Activated CD8-positive, alpha-beta T cell treated with anti-CD3 and anti-CD28 coated beads for 36 hours (primary cell): ENCODE data around the gene SEMA4D. TPM values are rescaled to one million over a fixed set of nuclear protein-coding genes. Genes with fewer than 3 reads are reported as not detected.
A peak's percentile ranks its signal among the peaks of the same experiment; 100 is the strongest.

ENCODE experiments used
- ATAC-seq: fragments of 200-7000 bp; cut with Tn5 transposase; one replicate; pipeline ENCODE4 v1.10.0; 2021; ENCODE audit warnings: mild to moderate bottlenecking, moderate library complexity
- CTCF ChIA-PET: fragments of 350-600 bp; sonication (Branson Sonifier 250); formaldehyde crosslinking; loops from one replicate; lab custom pipeline; 2021; ENCODE audit warnings: antibody characterized with exemption; lab: Charles Lee
- POLR2A ChIA-PET: fragments of 350-600 bp; sonication (Branson Sonifier 250); formaldehyde crosslinking; loops from one replicate; lab custom pipeline; 2021; ENCODE audit warnings: antibody characterized with exemption; lab: Charles Lee
- DNase-seq: peaks from one replicate; pipeline ENCODE4 v3.0.0-alpha.2; 2020
- H3K27ac Mint-ChIP-seq: one replicate; pipeline ENCODE4 v1.8.0; 2021; ENCODE audit warnings: mild to moderate bottlenecking, mixed read lengths
- H3K27me3 Mint-ChIP-seq: one replicate; pipeline ENCODE4 v1.8.0; 2021; ENCODE audit warnings: mixed read lengths
- H3K36me3 Mint-ChIP-seq: one replicate; pipeline ENCODE4 v1.8.0; 2021; ENCODE audit warnings: low read depth, mixed read lengths
- H3K4me1 Mint-ChIP-seq: one replicate; pipeline ENCODE4 v1.8.0; 2021; ENCODE audit warnings: low read depth, mixed read lengths
- H3K4me3 Mint-ChIP-seq: one replicate; pipeline ENCODE4 v1.8.0; 2021; ENCODE audit warnings: mild to moderate bottlenecking, moderate library complexity, mixed read lengths
- H3K9me3 Mint-ChIP-seq: one replicate; pipeline ENCODE4 v1.8.0; 2021; ENCODE audit warnings: mixed read lengths
- CTCF ChIP-seq: fragments of 200-600 bp; IDR thresholded peaks from one replicate; pipeline ENCODE4 v1.8.0; 2022; ENCODE audit warnings: antibody characterized with exemption, mild to moderate bottlenecking
- intact Hi-C: fragments of 100-400 bp; cut with micrococcal nuclease; formaldehyde crosslinking; loops from one replicate; pipeline ENCODE4 v1.10.0; 2022
- total RNA-seq, 2 experiments: library from RNA; stranded (reverse); gene quantifications; one replicate each; pipeline ENCODE4 v1.2.3, GENCODE V29; 2021

The SEMA4D gene
- total RNA-seq, 2 experiments from 2014 or later = 290 to 317 TPM

DNA sequence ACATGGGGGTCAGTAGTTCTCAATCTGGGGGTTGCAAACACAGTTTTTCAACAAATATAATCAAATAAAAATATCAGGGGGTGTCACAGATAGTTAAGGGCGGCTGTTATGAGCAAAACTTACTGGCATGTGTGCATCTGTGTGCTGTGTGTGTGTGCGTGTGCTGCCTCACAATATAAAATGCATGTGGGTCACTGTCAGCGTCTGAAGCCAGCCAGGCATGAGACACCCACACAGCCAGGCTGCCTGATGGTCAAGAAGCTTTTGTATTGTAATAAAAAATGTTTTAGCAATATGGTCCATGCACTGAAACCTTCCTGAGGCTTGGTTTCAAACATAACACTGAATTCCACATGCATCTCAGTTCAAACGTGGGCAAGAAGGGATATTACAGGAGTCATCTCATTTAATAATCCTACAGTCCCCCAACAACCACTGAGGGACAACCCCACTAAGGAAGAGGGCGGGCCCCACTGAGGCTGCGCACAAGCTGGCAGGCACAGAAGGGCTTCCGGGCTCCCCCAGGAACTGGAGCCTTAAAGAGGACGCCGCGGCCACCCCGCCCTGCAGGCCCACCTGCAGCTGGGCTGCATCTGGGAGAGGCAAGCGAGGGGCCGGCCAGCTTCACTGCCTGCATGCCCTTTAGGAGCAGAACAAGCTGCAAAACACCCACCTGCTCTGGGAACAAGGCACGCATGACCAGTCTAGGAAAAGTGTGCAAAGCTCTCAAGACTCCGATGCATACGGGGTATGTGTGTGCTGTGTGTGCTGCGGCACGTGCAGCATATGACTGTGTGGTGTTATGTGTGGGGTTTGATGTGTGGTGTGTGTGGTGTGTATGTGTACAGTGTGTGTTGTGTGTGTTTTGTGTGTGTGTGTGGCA, 14.1 kb downstream of the SEMA4D start:
- ATAC-seq = peak; percentile 75
- Mint-ChIP-seq H3K4me3 (peak overlapping the region; percentile 86), H3K27ac (peak overlapping the region; percentile 93), H3K9me3 (peaks cover 7% of the 10 kb centered on the region), H3K27me3 (peaks cover 3% of the 10 kb centered on the region), H3K4me1 (peaks cover 86% of the 10 kb centered on the region), H3K36me3 (peaks cover 62% of the 10 kb centered on the region)
- ChIA-PET POLR2A (interaction anchor here (0.7 to 3.0 kb wide), 12 partner anchors 12 to 73 kb away, joined by 3 to 15 read pairs (median 4); no protein-coding TSS in a partner anchor), CTCF (interaction anchor here (0.9 to 6.9 kb wide), 4 partner anchors 10 to 65 kb away, joined by 3 to 44 read pairs (median 5); no protein-coding TSS in a partner anchor)
- DNase-seq = peak; percentile 91
- intact Hi-C loops = no loop called here
- no peak for TF ChIP-seq CTCF

GRCh38 chr9:89482901-89483361, 15.0 kb downstream of the SEMA4D start:
- Mint-ChIP-seq H3K27ac (peak overlapping the region; percentile 93), H3K9me3 (peaks cover 5% of the 10 kb centered on the region), H3K4me3 (peak overlapping the region; percentile 86), H3K27me3 (peaks cover 3% of the 10 kb centered on the region), H3K36me3 (peaks cover 65% of the 10 kb centered on the region), H3K4me1 (peaks cover 86% of the 10 kb centered on the region)
- intact Hi-C loops = no loop called here
- ChIA-PET CTCF (interaction anchor here (0.9 to 6.9 kb wide), 6 partner anchors 9 to 66 kb away, joined by 3 to 44 read pairs (median 4); no protein-coding TSS in a partner anchor), POLR2A (interaction anchor here (0.7 to 3.0 kb wide), 10 partner anchors 13 to 72 kb away, joined by 3 to 15 read pairs (median 4); no protein-coding TSS in a partner anchor)
- ATAC-seq (no peak), DNase-seq (peak; percentile 1)
- no peak for TF ChIP-seq CTCF

- DNase-seq = peak; percentile 10
- ChIA-PET CTCF (interaction anchor here (1.2 to 6.9 kb wide), 8 partner anchors 8 to 66 kb away, joined by 3 to 44 read pairs (median 4); no protein-coding TSS in a partner anchor), POLR2A (interaction anchor here (0.8 to 3.0 kb wide), 11 partner anchors 8 to 67 kb away, joined by 3 to 15 read pairs (median 4); no protein-coding TSS in a partner anchor)
- H3K4me3 Mint-ChIP-seq = peak overlapping the region; percentile 86
- intact Hi-C loops = no loop called here
- peaks cover 66% of the 10 kb centered on the region for H3K36me3 Mint-ChIP-seq
- no peak for ATAC-seq
- no peak for TF ChIP-seq CTCF
- peaks cover 5% of the 10 kb centered on the region for H3K9me3 Mint-ChIP-seq
- peaks cover 86% of the 10 kb centered on the region for H3K4me1 Mint-ChIP-seq
- H3K27ac Mint-ChIP-seq = peak overlapping the region; percentile 93
- H3K27me3 Mint-ChIP-seq = peaks cover 3% of the 10 kb centered on the region
These were observed 15.7 kb downstream of the SEMA4D start for GRCh38 chr9:89482056-89482851.

DNA sequence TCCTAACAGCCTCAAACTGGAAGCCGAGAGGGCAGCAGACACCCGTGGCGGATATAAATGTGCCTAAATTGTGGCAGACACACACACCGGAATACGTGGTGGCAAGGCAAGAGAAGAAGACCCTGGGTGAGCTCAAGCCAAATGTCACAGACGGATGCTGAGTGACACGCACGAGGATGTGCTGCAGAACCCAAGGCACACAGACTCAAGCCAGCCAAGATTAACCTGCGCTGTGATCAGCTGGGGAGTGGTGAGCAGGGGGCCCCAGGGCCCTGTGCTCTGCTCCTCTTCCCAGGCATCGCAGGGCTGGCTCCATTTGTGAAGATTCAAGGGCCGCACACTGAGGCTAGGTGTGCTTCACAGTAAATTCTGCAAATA, 16.4 kb downstream of the SEMA4D start:
- Mint-ChIP-seq H3K4me3 (peak overlapping the region; percentile 86), H3K27me3 (peaks cover 3% of the 10 kb centered on the region), H3K27ac (peak overlapping the region; percentile 93), H3K4me1 (peaks cover 87% of the 10 kb centered on the region), H3K36me3 (peaks cover 70% of the 10 kb centered on the region), H3K9me3 (peaks cover 5% of the 10 kb centered on the region)
- TF ChIP-seq CTCF = no peak
- peak; percentile 64 for DNase-seq
- CTCF ChIA-PET = interaction anchor here (1.2 to 6.9 kb wide), 8 partner anchors 10 to 67 kb away, joined by 3 to 44 read pairs (median 4); no protein-coding TSS in a partner anchor
- intact Hi-C loops = no loop called here
- POLR2A ChIA-PET = interaction anchor here (0.7 to 5.4 kb wide), 10 partner anchors 9 to 67 kb away, joined by 3 to 43 read pairs (median 4); no protein-coding TSS in a partner anchor
- ATAC-seq = peak; percentile 7
